ENCODE measurements around the gene TAF11.
"Not testable (repeated sequence)": the region's sequence is repeated elsewhere in the genome, so short reads cannot be mapped to it uniquely, and the experiment has no call there.

Gene TAF11

GRCh38 chr6:34860776-34861175 is 27.1 kb downstream of the TAF11 start:
- no peak for DNase-seq

- DNase-seq: no peak
These were observed 27.9 kb downstream of the TAF11 start for GRCh38 chr6:34859951-34860350.

GRCh38 chr6:34858681-34859080 is 29.2 kb downstream of the TAF11 start:
- DNase-seq: no peak

- no peak for DNase-seq
These were observed 32.4 kb downstream of the TAF11 start for GRCh38 chr6:34855463-34855862.

- DNase-seq: no peak
These were observed 35.3 kb downstream of the TAF11 start for GRCh38 chr6:34852406-34853085.

- DNase-seq: no peak
These were observed 36.5 kb downstream of the TAF11 start for GRCh38 chr6:34851361-34851760.

- DNase-seq: not testable (repeated sequence)
These were observed 38.8 kb downstream of the TAF11 start for GRCh38 chr6:34849066-34849465.

GRCh38 chr6:34839666-34840352 is 48.0 kb downstream of the TAF11 start:
- DNase-seq: no peak

GRCh38 chr6:34837528-34837927 is 50.3 kb downstream of the TAF11 start:
- DNase-seq: no peak

- DNase-seq: no peak
These were observed 51.4 kb downstream of the TAF11 start for GRCh38 chr6:34836451-34836850.

- no peak for DNase-seq
These were observed 51.8 kb downstream of the TAF11 start for GRCh38 chr6:34836008-34836407.

- no peak for DNase-seq
These were observed 52.9 kb downstream of the TAF11 start for GRCh38 chr6:34834789-34835518.

GRCh38 chr6:34832942-34833341 is 54.9 kb downstream of the TAF11 start:
- DNase-seq: no peak

GRCh38 chr6:34829137-34829536 is 58.7 kb downstream of the TAF11 start:
- no peak for DNase-seq

Data from NCI-H2081 treated with DMSO at 0.1 percent for 48 hours (cell line).